Calu3 (cell line): ENCODE data around the gene ARVCF. TPM values are rescaled to one million over a fixed set of nuclear protein-coding genes. Genes with fewer than 3 reads are reported as not detected.

Experiments used
- BruUV-seq: library from RNA; stranded (reverse); fragments of 400-500 nt; replicated peaks from 2 replicates; lab custom pipeline; 2021; lab: Mats Ljungman, UMichigan
- CTCF ChIA-PET: fragments of 300-600 bp; sonication (Branson Sonifier 250); formaldehyde crosslinking; loops from one replicate; lab custom pipeline; 2022; ENCODE audit warnings: antibody characterized with exemption; lab: Charles Lee
- DNase-seq: peaks from one replicate; pipeline ENCODE4 v3.0.0; 2022
- H3K27ac Mint-ChIP-seq: one replicate; pipeline ENCODE4 v1.8.0; 2022; ENCODE audit warnings: mixed read lengths; ENCODE audit not compliant: unreplicated experiment
- H3K27me3 Mint-ChIP-seq: one replicate; pipeline ENCODE4 v1.8.0; 2022; ENCODE audit warnings: mixed read lengths; ENCODE audit not compliant: unreplicated experiment
- H3K36me3 Mint-ChIP-seq: one replicate; pipeline ENCODE4 v1.8.0; 2022; ENCODE audit warnings: mild to moderate bottlenecking, moderate library complexity, mixed read lengths; ENCODE audit not compliant: insufficient read depth, unreplicated experiment
- H3K4me1 Mint-ChIP-seq: one replicate; pipeline ENCODE4 v1.8.0; 2022; ENCODE audit warnings: mild to moderate bottlenecking, low read depth, mixed read lengths; ENCODE audit not compliant: unreplicated experiment
- H3K4me3 Mint-ChIP-seq: one replicate; pipeline ENCODE4 v1.8.0; 2022; ENCODE audit warnings: mild to moderate bottlenecking, low read depth, moderate library complexity, mixed read lengths; ENCODE audit not compliant: unreplicated experiment
- H3K9me3 Mint-ChIP-seq: one replicate; pipeline ENCODE4 v1.8.0; 2022; ENCODE audit warnings: low read depth, mixed read lengths; ENCODE audit not compliant: unreplicated experiment
- intact Hi-C: fragments of 100-400 bp; cut with micrococcal nuclease; formaldehyde crosslinking; loops from one replicate; pipeline ENCODE4 v1.10.0; 2022; ENCODE audit not compliant: unreplicated experiment
- total RNA-seq: library from RNA; stranded (reverse); gene quantifications from 2 replicates; pipeline ENCODE4 v1.2.3, GENCODE V29; 2022
- TF ChIP-seq, protein P1 (sequence below): fragments of 200-600 bp; IDR thresholded peaks from one replicate; pipeline ENCODE4 v1.8.0; 2022; ENCODE audit warnings: antibody characterized with exemption; ENCODE audit not compliant: unreplicated experiment

ARVCF gene
- total RNA-seq, 1 experiment from 2014 or later: 19.7 TPM

DNA sequence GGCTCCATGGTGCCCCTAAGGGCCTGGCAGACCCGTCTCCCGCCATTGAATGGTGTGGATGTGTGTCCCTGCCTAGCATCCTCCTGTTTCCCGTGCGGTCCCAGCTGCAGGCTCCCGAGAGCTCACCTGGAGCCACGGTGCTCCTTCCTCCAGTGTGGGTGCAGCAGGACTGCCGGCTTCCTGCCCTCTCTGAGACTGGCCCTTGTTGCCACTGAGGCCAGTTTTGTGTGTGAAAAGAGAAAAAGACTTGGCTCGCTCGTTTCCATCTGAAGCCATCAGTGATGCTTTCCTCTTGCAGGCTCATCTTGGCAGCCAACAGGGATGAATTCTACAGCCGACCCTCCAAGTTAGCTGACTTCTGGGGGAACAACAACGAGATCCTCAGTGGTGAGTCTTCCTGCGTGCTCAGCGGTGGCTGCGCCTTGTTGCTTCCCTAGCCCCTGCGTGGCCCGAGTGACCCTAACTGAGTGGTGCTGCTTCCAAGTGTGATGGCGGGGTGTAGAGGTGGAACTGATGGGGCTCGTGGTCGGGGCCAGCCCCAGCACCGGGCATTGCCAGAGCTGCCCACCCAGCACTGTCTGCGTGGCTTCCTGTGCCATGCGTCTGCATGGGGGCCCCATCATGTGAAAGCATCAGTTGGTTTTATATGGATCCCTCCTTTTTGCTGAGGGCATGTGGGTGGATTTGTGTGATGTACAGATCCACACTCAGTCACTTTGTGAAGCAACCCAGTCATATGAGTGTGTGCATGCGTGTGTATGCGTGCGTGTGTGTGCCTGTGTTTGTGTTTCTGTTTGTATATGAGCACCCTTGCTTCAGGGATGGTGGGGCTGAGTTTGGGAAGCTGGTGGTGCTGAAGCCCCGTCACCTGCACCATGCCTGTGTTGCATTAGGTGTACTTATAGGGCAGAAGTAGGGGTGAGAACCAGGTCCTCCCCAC lies 26.7 kb upstream of the ARVCF start:
- Mint-ChIP-seq H3K4me1 (no peaks in the 10 kb centered on the region), H3K27me3 (no peaks in the 10 kb centered on the region), H3K9me3 (no peaks in the 10 kb centered on the region), H3K36me3 (peaks cover 24% of the 10 kb centered on the region), H3K4me3 (no peak overlapping the region), H3K27ac (no peak overlapping the region)
- CTCF ChIA-PET: no interaction called here
- no TSS peak for BruUV-seq
- TF ChIP-seq, protein P1, sequence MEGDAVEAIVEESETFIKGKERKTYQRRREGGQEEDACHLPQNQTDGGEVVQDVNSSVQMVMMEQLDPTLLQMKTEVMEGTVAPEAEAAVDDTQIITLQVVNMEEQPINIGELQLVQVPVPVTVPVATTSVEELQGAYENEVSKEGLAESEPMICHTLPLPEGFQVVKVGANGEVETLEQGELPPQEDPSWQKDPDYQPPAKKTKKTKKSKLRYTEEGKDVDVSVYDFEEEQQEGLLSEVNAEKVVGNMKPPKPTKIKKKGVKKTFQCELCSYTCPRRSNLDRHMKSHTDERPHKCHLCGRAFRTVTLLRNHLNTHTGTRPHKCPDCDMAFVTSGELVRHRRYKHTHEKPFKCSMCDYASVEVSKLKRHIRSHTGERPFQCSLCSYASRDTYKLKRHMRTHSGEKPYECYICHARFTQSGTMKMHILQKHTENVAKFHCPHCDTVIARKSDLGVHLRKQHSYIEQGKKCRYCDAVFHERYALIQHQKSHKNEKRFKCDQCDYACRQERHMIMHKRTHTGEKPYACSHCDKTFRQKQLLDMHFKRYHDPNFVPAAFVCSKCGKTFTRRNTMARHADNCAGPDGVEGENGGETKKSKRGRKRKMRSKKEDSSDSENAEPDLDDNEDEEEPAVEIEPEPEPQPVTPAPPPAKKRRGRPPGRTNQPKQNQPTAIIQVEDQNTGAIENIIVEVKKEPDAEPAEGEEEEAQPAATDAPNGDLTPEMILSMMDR: no peak
- intact Hi-C loops: no loop called here
- DNase-seq: no peak

DNA sequence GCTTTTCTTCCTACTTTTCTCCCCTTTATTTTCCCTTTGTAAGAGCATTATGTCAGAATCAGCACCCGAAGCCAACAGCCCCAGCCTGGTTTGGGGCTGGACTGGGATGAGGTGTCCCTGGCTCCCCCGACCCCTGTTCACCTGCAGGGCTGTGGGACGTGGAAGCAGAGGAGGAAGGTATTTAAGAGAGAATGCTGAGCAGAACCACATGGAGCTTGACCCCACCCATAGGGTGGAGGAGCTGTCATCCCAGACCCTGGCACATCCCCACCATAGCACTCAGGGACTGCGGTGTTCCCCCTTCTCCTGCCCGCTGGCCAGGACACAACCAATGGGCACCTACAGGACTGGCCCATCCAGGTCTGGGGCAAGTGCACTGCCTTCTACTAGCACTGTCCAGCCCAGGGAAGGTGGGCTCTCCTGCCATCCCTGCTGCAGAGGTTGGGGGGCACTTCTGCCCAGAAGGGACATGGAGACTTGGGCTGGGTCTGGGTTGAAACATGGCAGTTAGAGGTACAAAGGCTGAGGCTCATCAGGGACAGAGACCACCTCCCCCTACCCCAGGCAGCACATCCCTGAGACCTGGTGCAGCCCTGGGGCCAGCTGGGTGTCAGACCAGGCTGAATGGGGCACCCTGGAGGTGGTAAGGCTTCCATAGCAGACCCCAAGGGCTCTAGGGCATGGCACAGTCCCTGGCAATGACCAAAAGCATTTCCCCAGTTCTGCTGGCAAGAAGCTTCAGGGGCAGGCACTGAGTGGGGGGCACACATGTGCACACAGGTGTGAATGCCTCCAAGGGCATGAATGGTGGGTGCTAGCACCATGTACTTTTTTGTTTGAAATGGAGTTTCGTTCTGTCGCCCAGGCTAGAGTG lies 23.9 kb upstream of the ARVCF start:
- intact Hi-C loops: no loop called here
- Mint-ChIP-seq H3K4me3 (no peak overlapping the region), H3K27ac (no peak overlapping the region), H3K9me3 (no peaks in the 10 kb centered on the region), H3K27me3 (no peaks in the 10 kb centered on the region), H3K36me3 (peaks cover 26% of the 10 kb centered on the region), H3K4me1 (no peaks in the 10 kb centered on the region)
- no peak for DNase-seq
- CTCF ChIA-PET: no interaction called here
- BruUV-seq: no TSS peak
- TF ChIP-seq, protein P1: no peak

DNA sequence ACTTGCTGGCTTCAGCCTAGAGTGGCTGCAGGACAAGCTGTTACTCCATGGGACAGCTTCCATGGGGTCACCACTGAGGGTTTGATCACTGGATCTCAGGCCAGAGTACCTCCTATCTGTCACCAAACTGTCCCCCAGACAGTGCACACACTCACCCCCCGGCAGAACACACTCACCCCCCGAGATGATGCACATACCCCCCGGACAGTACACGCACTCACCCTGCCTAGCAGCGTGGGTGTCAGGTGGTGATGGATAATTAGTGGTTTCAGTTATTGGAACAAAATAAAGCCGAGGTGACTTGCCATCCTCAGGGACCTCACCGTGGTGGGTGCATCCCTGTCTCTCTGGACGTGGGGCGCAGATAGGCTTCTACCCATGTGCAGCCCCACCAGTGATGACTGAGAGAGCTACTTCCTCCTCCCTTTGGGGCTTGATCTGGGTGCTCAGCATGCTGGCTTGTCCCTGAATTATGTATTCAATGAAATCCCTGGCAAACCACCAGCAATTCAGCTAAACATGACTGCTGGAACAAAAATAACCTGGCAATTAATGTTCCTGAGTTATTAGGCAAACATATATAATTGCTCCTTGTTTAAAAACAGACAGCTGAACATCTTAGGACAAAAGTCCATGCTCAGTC lies 23.2 kb upstream of the ARVCF start:
- H3K4me1 Mint-ChIP-seq: no peaks in the 10 kb centered on the region
- H3K27ac Mint-ChIP-seq: no peak overlapping the region
- no TSS peak for BruUV-seq
- no peaks in the 10 kb centered on the region for H3K9me3 Mint-ChIP-seq
- H3K36me3 Mint-ChIP-seq: peaks cover 32% of the 10 kb centered on the region
- no peak for DNase-seq
- TF ChIP-seq, protein P1: no peak
- no peak overlapping the region for H3K4me3 Mint-ChIP-seq
- CTCF ChIA-PET: no interaction called here
- intact Hi-C loops: no loop called here
- H3K27me3 Mint-ChIP-seq: no peaks in the 10 kb centered on the region

DNA sequence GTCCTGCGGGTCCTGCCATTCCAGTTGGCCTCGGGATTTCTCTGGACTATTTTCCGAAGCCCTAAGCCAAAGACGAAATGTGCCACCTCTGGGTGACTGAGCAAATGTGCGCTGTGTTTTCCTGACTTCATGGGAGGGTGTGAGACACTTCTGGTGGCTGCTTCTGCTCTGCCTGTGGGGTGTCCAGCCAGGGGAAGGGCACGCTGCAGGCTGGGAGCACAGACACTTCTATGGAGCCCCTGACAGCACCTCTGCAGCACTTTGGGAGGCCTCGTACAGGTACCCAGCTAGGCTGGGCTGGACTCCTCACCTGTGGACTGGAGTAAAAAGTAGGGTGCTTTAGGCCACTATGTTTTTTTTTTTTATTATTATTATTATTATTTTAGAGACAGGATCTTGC lies 22.0 kb upstream of the ARVCF start:
- intact Hi-C loops: no loop called here
- Mint-ChIP-seq H3K27me3 (no peaks in the 10 kb centered on the region), H3K36me3 (peaks cover 28% of the 10 kb centered on the region), H3K4me3 (no peak overlapping the region), H3K4me1 (no peaks in the 10 kb centered on the region), H3K9me3 (no peaks in the 10 kb centered on the region), H3K27ac (no peak overlapping the region)
- CTCF ChIA-PET: no interaction called here
- DNase-seq: no peak
- BruUV-seq: no TSS peak
- TF ChIP-seq, protein P1: no peak
